Measurements from ENCODE around the gene HEATR5A. TPM values are rescaled to one million over a fixed set of nuclear protein-coding genes. Genes with fewer than 3 reads are reported as not detected.

HEATR5A gene
- total and polyA plus RNA-seq, 2 donors (not counting 1 experiment from before 2014, with no cell fraction given): 4.8 to 22.1 TPM

- H3K36me3 ChIP-seq (replicated peaks in 1 of 2; ENCODE audit: control extremely low read depth in 1 of 2, control insufficient read depth in 1 of 2, extremely low read depth in 1 of 2, insufficient read depth in 2 of 2, low read length in 1 of 2): peaks cover 4 to 15% of the 10 kb centered on the region in 2 experiments
- H3K9me3 ChIP-seq (ENCODE audit: control extremely low read depth in 1 of 3, control insufficient read depth in 2 of 3, insufficient read depth in 1 of 3, low read length in 2 of 3): no peaks in the 10 kb centered on the region
- H3K27ac ChIP-seq (ENCODE audit: low read length in 2 of 2): no peak overlapping the region
- no peaks in the 10 kb centered on the region for H3K27me3 ChIP-seq (replicated peaks in 1 of 4; ENCODE audit: control extremely low read depth in 1 of 4, control insufficient read depth in 3 of 4, insufficient read depth in 4 of 4, low read length in 3 of 4)
- ChIA-PET POLR2A (no interaction called here), CTCF (interaction anchor here (0.8 kb wide), 1 partner anchor 17 kb away, joined by 3 read pairs; no protein-coding TSS in a partner anchor)
- H3K4me3 Mint-ChIP-seq: no peak overlapping the region
- H3K79me2 ChIP-seq (ENCODE audit: control insufficient read depth, insufficient read depth, low read length): no peaks in the 10 kb centered on the region
- DNase-seq (no peak), ATAC-seq (ENCODE audit: low read depth) (no peak)
- no peak overlapping the region for H2AFZ ChIP-seq (ENCODE audit: insufficient read depth, low read depth, low read length, poor library complexity, severe bottlenecking)
- H3K4me1 ChIP-seq (ENCODE audit: control insufficient read depth in 2 of 2, insufficient read depth in 2 of 2, low read length in 2 of 2): no peaks in the 10 kb centered on the region
- H3K9me3 Mint-ChIP-seq (ENCODE audit: insufficient read depth): no peaks in the 10 kb centered on the region
- TF ChIP-seq EZH2 (IDR thresholded peaks at IDR 0.05; ENCODE audit: borderline replicate concordance, insufficient read depth, low read depth, low read length, poor library complexity, severe bottlenecking): no peak
- TF ChIP-seq CTCF (IDR thresholded peaks at IDR 0.05): no peak
- H3K27me3 Mint-ChIP-seq: no peaks in the 10 kb centered on the region
- WGBS (ENCODE audit: insufficient coverage): no CpG with 5 or more reads among the region's 1 CpG
- intact Hi-C loops (cut with micrococcal nuclease): no loop called here
- H3K9ac ChIP-seq (ENCODE audit: low read length): no peak overlapping the region
- H3K27ac Mint-ChIP-seq: no peak overlapping the region
- no peaks in the 10 kb centered on the region for H3K4me1 Mint-ChIP-seq
- no peak overlapping the region for H3K4me2 ChIP-seq (replicated peaks; ENCODE audit: low read depth, low read length, poor library complexity, severe bottlenecking)
- H4K20me1 ChIP-seq (ENCODE audit: control insufficient read depth, insufficient read depth, low read length, poor library complexity, severe bottlenecking): no peaks in the 10 kb centered on the region
- no peak overlapping the region for H3K4me3 ChIP-seq (ENCODE audit: control extremely low read depth in 1 of 5, extremely low read depth in 1 of 5, insufficient read depth in 1 of 5, low read depth in 2 of 5, low read length in 4 of 5)
Measured at GRCh38 chr14:31445703-31446102, 25.4 kb upstream of the HEATR5A start.

GRCh38 chr14:31442284-31442683 is 21.9 kb upstream of the HEATR5A start:
- Histone ChIP-seq H3K4me2 (replicated peaks; ENCODE audit: low read depth, low read length, poor library complexity, severe bottlenecking) (no peak overlapping the region), H4K20me1 (ENCODE audit: control insufficient read depth, insufficient read depth, low read length, poor library complexity, severe bottlenecking) (no peaks in the 10 kb centered on the region), H3K79me2 (ENCODE audit: control insufficient read depth, insufficient read depth, low read length) (no peaks in the 10 kb centered on the region), H3K9ac (ENCODE audit: low read length) (no peak overlapping the region), H3K9me3 (ENCODE audit: control extremely low read depth in 1 of 3, control insufficient read depth in 2 of 3, insufficient read depth in 1 of 3, low read length in 2 of 3) (no peaks in the 10 kb centered on the region), H3K4me3 (ENCODE audit: control extremely low read depth in 1 of 5, extremely low read depth in 1 of 5, insufficient read depth in 1 of 5, low read depth in 2 of 5, low read length in 4 of 5) (no peak overlapping the region), H3K27me3 (replicated peaks in 1 of 4; ENCODE audit: control extremely low read depth in 1 of 4, control insufficient read depth in 3 of 4, insufficient read depth in 4 of 4, low read length in 3 of 4) (no peaks in the 10 kb centered on the region), H3K4me1 (ENCODE audit: control insufficient read depth in 2 of 2, insufficient read depth in 2 of 2, low read length in 2 of 2) (no peaks in the 10 kb centered on the region), H2AFZ (ENCODE audit: insufficient read depth, low read depth, low read length, poor library complexity, severe bottlenecking) (no peak overlapping the region), H3K36me3 (replicated peaks in 1 of 2; ENCODE audit: control extremely low read depth in 1 of 2, control insufficient read depth in 1 of 2, extremely low read depth in 1 of 2, insufficient read depth in 2 of 2, low read length in 1 of 2) (peaks cover 1 to 3% of the 10 kb centered on the region in 2 experiments), H3K27ac (ENCODE audit: low read length in 2 of 2) (no peak overlapping the region)
- ChIA-PET CTCF (no interaction called here), POLR2A (no interaction called here)
- Mint-ChIP-seq H3K27ac (no peak overlapping the region), H3K9me3 (ENCODE audit: insufficient read depth) (no peaks in the 10 kb centered on the region), H3K4me3 (no peak overlapping the region), H3K27me3 (no peaks in the 10 kb centered on the region), H3K4me1 (no peaks in the 10 kb centered on the region)
- no peak for ATAC-seq (ENCODE audit: low read depth)
- DNase-seq: no peak
- TF ChIP-seq CTCF (IDR thresholded peaks at IDR 0.05) (no peak), EZH2 (IDR thresholded peaks at IDR 0.05; ENCODE audit: borderline replicate concordance, insufficient read depth, low read depth, low read length, poor library complexity, severe bottlenecking) (no peak)
- intact Hi-C loops (cut with micrococcal nuclease): no loop called here
- WGBS (ENCODE audit: insufficient coverage): 100% methylated on average over 2 of the region's 6 CpGs
